ENCODE measurements around the gene TMPRSS3. TPM values are rescaled to one million over a fixed set of nuclear protein-coding genes. Genes with fewer than 3 reads are reported as not detected.

The TMPRSS3 gene
- total and polyA plus RNA-seq, 9 of the 15 experiments (the other 6 are each of a cell fraction or from before 2014, with no cell fraction given), result 0.07 TPM; not detected in 8

DNA sequence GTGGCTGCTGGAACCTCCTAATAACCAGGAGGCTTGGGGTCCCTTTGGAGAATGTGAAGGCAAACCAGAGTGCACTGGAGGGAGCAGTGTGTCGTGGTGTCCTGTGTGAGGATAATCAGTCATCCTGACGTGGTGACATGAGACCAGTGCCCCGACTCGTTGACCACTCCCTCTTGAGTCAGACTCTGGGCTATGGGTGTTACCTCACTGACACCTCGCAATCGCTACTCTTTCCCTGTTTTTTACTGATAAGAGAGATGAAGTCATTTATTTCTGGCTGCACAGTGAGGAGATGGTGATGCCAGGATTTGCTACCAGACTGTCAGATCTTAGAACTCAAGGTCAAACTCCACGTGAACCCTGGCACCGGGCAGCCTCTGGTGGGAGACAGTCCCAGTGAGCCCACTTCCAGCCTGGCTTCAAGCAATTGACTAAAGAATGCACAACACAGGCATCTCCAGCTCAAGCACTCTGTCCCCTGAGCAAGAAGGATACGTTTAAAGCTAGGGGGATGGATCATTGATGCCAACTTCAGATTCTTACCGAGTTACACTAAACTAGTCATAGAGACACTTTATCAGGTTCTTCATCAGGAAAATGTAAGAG, 38.2 kb upstream of the TMPRSS3 start (continued):
- TF ChIP-seq, protein P1, sequence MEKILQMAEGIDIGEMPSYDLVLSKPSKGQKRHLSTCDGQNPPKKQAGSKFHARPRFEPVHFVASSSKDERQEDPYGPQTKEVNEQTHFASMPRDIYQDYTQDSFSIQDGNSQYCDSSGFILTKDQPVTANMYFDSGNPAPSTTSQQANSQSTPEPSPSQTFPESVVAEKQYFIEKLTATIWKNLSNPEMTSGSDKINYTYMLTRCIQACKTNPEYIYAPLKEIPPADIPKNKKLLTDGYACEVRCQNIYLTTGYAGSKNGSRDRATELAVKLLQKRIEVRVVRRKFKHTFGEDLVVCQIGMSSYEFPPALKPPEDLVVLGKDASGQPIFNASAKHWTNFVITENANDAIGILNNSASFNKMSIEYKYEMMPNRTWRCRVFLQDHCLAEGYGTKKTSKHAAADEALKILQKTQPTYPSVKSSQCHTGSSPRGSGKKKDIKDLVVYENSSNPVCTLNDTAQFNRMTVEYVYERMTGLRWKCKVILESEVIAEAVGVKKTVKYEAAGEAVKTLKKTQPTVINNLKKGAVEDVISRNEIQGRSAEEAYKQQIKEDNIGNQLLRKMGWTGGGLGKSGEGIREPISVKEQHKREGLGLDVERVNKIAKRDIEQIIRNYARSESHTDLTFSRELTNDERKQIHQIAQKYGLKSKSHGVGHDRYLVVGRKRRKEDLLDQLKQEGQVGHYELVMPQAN (IDR thresholded peaks at IDR 0.05; ENCODE audit: borderline replicate concordance), result no peak
- TF ChIP-seq NR2C2 (CRISPR knock-in tag; IDR thresholded peaks at IDR 0.05), result no peak
- TF ChIP-seq NR2C2 (tag; IDR thresholded peaks at IDR 0.05), result no peak
- TF ChIP-seq MAZ (CRISPR knock-in tag; conservative IDR thresholded peaks at IDR 0.05 in 1 of 2, IDR thresholded peaks at IDR 0.05 in 1 of 2), result 0 out of 4 replicates have a peak, but pooled peaks of 1 of the 2 experiments have one; percentile 44
- TF ChIP-seq ATF1 (CRISPR knock-in tag; IDR thresholded peaks at IDR 0.05), result no peak
- peak; percentile 91 for TF ChIP-seq ATF1 (tag; IDR thresholded peaks at IDR 0.05)
- peak; percentile 70; the same call in 1 of the 2 replicates for TF ChIP-seq LEF1 (IDR thresholded peaks at IDR 0.05)
- TF ChIP-seq STAT5A (IDR thresholded peaks at IDR 0.05; ENCODE audit: borderline replicate concordance, low read length), result peak; percentile 39; the same call in 1 of the 2 replicates
- peak; percentile 97 for TF ChIP-seq JUND (IDR thresholded peaks at IDR 0.05; ENCODE audit: borderline replicate concordance, low read depth, low read length)
- peak; percentile 98 for TF ChIP-seq JUND (tag; IDR thresholded peaks at IDR 0.05; ENCODE audit: borderline replicate concordance, low read depth, low read length)
- peak; percentile 80; the same call in 1 of the 2 replicates for TF ChIP-seq EHMT2 (IDR thresholded peaks at IDR 0.05)
- TF ChIP-seq ZNF318 (IDR thresholded peaks at IDR 0.05; ENCODE audit: borderline replicate concordance in 1 of 2, low read depth in 1 of 2), result peak in 1 of 2 experiments; percentile 71; a peak in 1 of 4 replicates
- TF ChIP-seq ZBTB1 (CRISPR knock-in tag; IDR thresholded peaks at IDR 0.05; ENCODE audit: borderline replicate concordance, low read depth), result no peak
- no peak for TF ChIP-seq KAT7 (CRISPR knock-in tag; IDR thresholded peaks at IDR 0.05; ENCODE audit: borderline replicate concordance)
- TF ChIP-seq CBFA2T3 (IDR thresholded peaks at IDR 0.05), result peak; percentile 83
- TF ChIP-seq PKNOX1 (IDR thresholded peaks at IDR 0.05), result peak; percentile 98
- peak; percentile 73 for TF ChIP-seq SMAD4 (CRISPR knock-in tag; conservative IDR thresholded peaks at IDR 0.05)
